ENCODE measurements around the gene PTPN23. TPM values are rescaled to one million over a fixed set of nuclear protein-coding genes. Genes with fewer than 3 reads are reported as not detected.

Gene PTPN23
- total RNA-seq, 1 donor from 2014 or later: 56.7 TPM

- no peak overlapping the region for H3K27ac Mint-ChIP-seq
- no peaks in the 10 kb centered on the region for H3K9me3 Mint-ChIP-seq
- TF ChIP-seq CTCF (IDR thresholded peaks at IDR 0.05; ENCODE audit: unreplicated experiment): no peak
- H3K4me3 Mint-ChIP-seq: no peak overlapping the region
- no peaks in the 10 kb centered on the region for H3K27me3 Mint-ChIP-seq (ENCODE audit: low read depth)
- DNase-seq (ENCODE audit: low spot score in 2 of 2, unreplicated experiment in 2 of 2): no peak
- H3K4me1 Mint-ChIP-seq: peaks cover 6% of the 10 kb centered on the region
- H3K36me3 Mint-ChIP-seq: peaks cover 7% of the 10 kb centered on the region
These were observed 26.4 kb downstream of the PTPN23 start for GRCh38 chr3:47407237-47407636.

GRCh38 chr3:47407896-47408838 lies 27.3 kb downstream of the PTPN23 start:
- Mint-ChIP-seq H3K27ac (no peak overlapping the region), H3K36me3 (peaks cover 10% of the 10 kb centered on the region), H3K4me1 (peaks cover 6% of the 10 kb centered on the region), H3K27me3 (ENCODE audit: low read depth) (no peaks in the 10 kb centered on the region), H3K9me3 (no peaks in the 10 kb centered on the region), H3K4me3 (no peak overlapping the region)
- DNase-seq (ENCODE audit: low spot score in 2 of 2, unreplicated experiment in 2 of 2): no peak
- TF ChIP-seq CTCF (IDR thresholded peaks at IDR 0.05; ENCODE audit: unreplicated experiment): no peak

- no peak overlapping the region for H3K4me3 Mint-ChIP-seq
- no peak for DNase-seq (ENCODE audit: low spot score in 2 of 2, unreplicated experiment in 2 of 2)
- H3K27me3 Mint-ChIP-seq (ENCODE audit: low read depth): no peaks in the 10 kb centered on the region
- peaks cover 10% of the 10 kb centered on the region for H3K36me3 Mint-ChIP-seq
- no peak for TF ChIP-seq CTCF (IDR thresholded peaks at IDR 0.05; ENCODE audit: unreplicated experiment)
- H3K9me3 Mint-ChIP-seq: no peaks in the 10 kb centered on the region
- H3K27ac Mint-ChIP-seq: no peak overlapping the region
- peaks cover 6% of the 10 kb centered on the region for H3K4me1 Mint-ChIP-seq
These were observed 28.0 kb downstream of the PTPN23 start for GRCh38 chr3:47408839-47409229.

GRCh38 chr3:47409284-47409683 lies 28.5 kb downstream of the PTPN23 start:
- Mint-ChIP-seq H3K27me3 (ENCODE audit: low read depth) (no peaks in the 10 kb centered on the region), H3K27ac (no peak overlapping the region), H3K4me1 (peaks cover 6% of the 10 kb centered on the region), H3K36me3 (peaks cover 10% of the 10 kb centered on the region), H3K9me3 (no peaks in the 10 kb centered on the region), H3K4me3 (no peak overlapping the region)
- DNase-seq (ENCODE audit: low spot score in 2 of 2, unreplicated experiment in 2 of 2): no peak
- no peak for TF ChIP-seq CTCF (IDR thresholded peaks at IDR 0.05; ENCODE audit: unreplicated experiment)

GRCh38 chr3:47409688-47410416 lies 29.0 kb downstream of the PTPN23 start:
- peaks cover 10% of the 10 kb centered on the region for H3K36me3 Mint-ChIP-seq
- peaks cover 4% of the 10 kb centered on the region for H3K4me1 Mint-ChIP-seq
- TF ChIP-seq CTCF (IDR thresholded peaks at IDR 0.05; ENCODE audit: unreplicated experiment): no peak
- no peaks in the 10 kb centered on the region for H3K9me3 Mint-ChIP-seq
- H3K27me3 Mint-ChIP-seq (ENCODE audit: low read depth): no peaks in the 10 kb centered on the region
- DNase-seq (ENCODE audit: low spot score in 2 of 2, unreplicated experiment in 2 of 2): no peak
- no peak overlapping the region for H3K27ac Mint-ChIP-seq
- no peak overlapping the region for H3K4me3 Mint-ChIP-seq

All from mesothelial cell of epicardium (in vitro differentiated cells).